Epithelial cell of esophagus (primary cell): ENCODE measurements around the gene EGFR.

Experiments used
- DNase-seq: peaks from one replicate; pipeline ENCODE4 v3.0.0; 2010; ENCODE audit warnings: low read depth
- H3K4me3 ChIP-seq: 2 replicates; pipeline ENCODE4 v1.5.1; 2011; ENCODE audit warnings: mild to moderate bottlenecking, low read length, control low read depth
- TF ChIP-seq, protein P1 (sequence below): IDR thresholded peaks from 2 replicates; pipeline ENCODE4 v1.5.1; 2011; ENCODE audit warnings: low read depth, mild to moderate bottlenecking, low read length, control low read depth, inconsistent platforms; ENCODE audit not compliant: insufficient read depth; ENCODE audit errors: missing control alignments

EGFR gene

DNA sequence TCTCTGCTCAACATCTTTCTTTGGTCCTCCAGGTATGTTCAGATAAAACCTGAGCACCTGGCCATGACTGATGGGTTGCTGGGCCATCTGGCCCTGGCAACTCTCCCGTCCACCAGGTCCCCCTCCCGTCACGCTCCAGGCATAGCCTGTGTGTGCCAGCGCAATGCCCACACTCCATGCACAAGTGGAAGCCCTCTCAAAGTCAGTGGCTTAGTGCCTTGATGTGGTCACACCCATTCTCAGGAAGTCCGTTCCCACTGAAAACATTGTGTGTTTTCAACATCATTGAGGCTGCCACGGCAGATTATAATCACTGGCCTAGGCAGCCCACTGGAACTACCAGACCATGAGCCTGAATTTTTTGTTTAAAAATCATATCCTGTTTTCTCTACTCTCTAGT, 175.7 kb downstream of the EGFR start:
- no peak for DNase-seq
- H3K4me3 ChIP-seq, result no peak overlapping the region

DNA sequence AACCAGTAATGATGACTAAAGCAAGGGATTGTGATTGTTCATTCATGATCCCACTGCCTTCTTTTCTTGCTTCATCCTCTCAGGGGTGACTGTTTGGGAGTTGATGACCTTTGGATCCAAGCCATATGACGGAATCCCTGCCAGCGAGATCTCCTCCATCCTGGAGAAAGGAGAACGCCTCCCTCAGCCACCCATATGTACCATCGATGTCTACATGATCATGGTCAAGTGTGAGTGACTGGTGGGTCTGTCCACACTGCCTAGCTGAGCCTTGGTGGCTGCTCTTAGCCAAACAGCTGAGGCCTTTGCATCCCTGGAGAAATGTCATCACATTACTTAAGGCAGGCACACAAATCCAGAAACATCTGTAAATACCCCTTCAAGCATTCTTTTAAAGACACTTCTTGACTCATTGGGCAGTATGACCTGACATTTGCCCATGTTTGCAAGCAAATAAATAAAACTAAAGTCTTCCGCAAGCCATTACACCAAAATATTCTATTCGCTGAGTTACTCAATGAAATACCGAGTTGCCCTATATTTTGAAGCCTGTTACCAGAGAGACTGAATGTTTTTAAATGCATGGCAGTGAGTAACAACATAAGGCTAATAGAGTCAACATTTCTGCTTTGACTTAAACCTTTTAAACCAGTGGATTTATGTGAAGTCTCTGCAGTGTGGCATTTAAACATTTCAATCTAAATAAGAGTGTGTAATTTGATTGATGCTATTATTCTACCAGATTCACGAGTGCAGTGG, 180.0 kb downstream of the EGFR start:
- TF ChIP-seq, protein P1, sequence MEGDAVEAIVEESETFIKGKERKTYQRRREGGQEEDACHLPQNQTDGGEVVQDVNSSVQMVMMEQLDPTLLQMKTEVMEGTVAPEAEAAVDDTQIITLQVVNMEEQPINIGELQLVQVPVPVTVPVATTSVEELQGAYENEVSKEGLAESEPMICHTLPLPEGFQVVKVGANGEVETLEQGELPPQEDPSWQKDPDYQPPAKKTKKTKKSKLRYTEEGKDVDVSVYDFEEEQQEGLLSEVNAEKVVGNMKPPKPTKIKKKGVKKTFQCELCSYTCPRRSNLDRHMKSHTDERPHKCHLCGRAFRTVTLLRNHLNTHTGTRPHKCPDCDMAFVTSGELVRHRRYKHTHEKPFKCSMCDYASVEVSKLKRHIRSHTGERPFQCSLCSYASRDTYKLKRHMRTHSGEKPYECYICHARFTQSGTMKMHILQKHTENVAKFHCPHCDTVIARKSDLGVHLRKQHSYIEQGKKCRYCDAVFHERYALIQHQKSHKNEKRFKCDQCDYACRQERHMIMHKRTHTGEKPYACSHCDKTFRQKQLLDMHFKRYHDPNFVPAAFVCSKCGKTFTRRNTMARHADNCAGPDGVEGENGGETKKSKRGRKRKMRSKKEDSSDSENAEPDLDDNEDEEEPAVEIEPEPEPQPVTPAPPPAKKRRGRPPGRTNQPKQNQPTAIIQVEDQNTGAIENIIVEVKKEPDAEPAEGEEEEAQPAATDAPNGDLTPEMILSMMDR, result no peak
- no peak for DNase-seq
- H3K4me3 ChIP-seq, result no peak overlapping the region

More for the DNA sequence above, 175.7 kb downstream of the EGFR start:
- TF ChIP-seq, protein P1, result no peak

DNA sequence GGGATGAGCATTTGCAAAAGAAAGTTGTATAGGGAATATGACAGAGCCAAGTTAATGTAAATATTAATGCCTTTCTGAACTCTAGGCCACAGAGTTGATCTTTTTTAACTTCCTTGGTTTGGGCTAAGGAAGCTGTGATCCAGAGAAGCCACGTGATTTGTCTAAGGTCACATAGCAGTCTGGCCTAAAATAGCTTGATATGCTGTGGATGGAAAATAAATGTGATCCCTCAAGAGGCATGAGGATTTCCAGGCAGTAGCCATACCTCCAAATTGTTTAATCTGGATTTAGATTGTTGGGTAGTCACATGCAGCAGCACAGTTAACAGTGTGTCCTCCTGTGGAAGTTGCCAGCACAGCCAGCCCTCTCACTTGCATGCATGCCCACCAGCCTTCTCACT, 180.6 kb downstream of the EGFR start:
- TF ChIP-seq, protein P1, result no peak
- H3K4me3 ChIP-seq, result no peak overlapping the region

DNA sequence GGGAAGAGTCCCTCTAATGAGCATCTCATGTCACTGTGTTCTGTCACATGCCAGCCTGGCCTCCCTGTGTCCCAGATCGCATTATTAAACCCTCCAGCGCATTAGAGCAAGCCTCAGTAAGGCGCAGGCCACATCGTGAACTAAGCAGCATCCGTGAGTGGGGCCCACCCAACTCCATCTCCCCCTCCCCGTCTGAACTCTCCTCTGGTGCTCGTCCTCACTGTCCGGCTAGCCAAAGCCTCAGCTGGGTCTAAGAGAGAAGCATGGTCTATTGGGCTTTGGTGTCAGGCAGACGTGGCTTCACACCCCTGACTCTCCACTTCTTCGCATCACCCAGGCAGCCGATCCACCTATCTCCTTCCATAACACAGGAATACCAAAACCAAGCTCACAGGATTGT, 181.6 kb downstream of the EGFR start:
- DNase-seq, result no peak
- H3K4me3 ChIP-seq, result no peak overlapping the region
- TF ChIP-seq, protein P1, result no peak

More for the DNA sequence above, 180.6 kb downstream of the EGFR start:
- DNase-seq, result no peak

DNA sequence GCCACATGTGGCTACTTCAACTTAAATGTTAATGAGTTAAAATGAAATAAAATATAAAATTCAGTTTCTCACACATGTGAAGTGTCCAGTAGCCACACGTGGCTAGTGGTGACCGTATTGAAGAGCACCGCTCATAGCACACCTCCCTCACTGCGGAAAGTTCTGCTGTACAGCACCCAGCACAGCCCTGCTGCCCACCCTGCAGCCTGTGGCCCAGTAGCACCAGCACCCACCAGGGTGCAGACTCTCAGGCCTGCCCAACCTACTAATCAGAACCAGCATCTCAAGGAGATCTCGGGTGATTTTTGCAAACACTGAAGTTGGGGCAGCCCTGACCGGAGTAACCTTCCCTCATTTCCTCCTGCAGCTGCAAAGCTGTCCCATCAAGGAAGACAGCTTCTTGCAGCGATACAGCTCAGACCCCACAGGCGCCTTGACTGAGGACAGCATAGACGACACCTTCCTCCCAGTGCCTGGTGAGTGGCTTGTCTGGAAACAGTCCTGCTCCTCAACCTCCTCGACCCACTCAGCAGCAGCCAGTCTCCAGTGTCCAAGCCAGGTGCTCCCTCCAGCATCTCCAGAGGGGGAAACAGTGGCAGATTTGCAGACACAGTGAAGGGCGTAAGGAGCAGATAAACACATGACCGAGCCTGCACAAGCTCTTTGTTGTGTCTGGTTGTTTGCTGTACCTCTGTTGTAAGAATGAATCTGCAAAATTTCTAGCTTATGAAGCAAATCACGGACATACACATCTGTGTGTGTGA, 183.5 kb downstream of the EGFR start:
- TF ChIP-seq, protein P1, result no peak
- no peak for DNase-seq
- H3K4me3 ChIP-seq, result no peak overlapping the region

DNA sequence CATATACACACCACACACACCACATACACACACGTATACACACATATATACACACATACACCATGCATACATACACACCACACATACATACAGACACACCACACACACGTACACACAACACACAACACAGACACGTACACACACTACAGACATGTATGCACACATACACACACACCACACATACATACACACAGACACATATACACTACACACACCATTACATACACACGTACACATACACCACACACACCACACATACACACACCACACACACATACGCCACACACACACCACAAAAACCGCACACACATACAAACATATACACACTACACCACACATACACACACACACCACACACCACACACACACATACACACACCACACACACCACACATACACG, 184.5 kb downstream of the EGFR start:
- no peak for DNase-seq
- TF ChIP-seq, protein P1, result no peak
- H3K4me3 ChIP-seq, result no peak overlapping the region
